Lower leg skin (tissue), 3 donors: Measurements from ENCODE around the gene PLXNA2.

Source experiments
- CTCF ChIP-seq, 3 donors: fragments of 450-650 bp; IDR thresholded peaks; one replicate each; pipeline ENCODE4 v1.5.1; 2016; ENCODE audit warnings: antibody characterized with exemption in 3 of 3, mild to moderate bottlenecking in 3 of 3, moderate library complexity in 2 of 3
- POLR2A ChIP-seq, 2 donors: fragments of 450-650 bp; IDR thresholded peaks; one replicate each; pipeline ENCODE4 v1.6.1; 2016 to 2017; ENCODE audit warnings: antibody characterized with exemption in 2 of 2, mild to moderate bottlenecking in 1 of 2, moderate library complexity in 1 of 2

- TF ChIP-seq CTCF (IDR thresholded peaks at IDR 0.05): no peak
- no peak for TF ChIP-seq POLR2A (IDR thresholded peaks at IDR 0.05)
These were observed 258.2 kb downstream of the PLXNA2 start for GRCh38 chr1:207985996-207986395.
